ENCODE results near the gene GUCD1. TPM values are rescaled to one million over a fixed set of nuclear protein-coding genes. Genes with fewer than 3 reads are reported as not detected.

Gene GUCD1
- total and polyA plus RNA-seq, 2 of the 8 experiments (the other 6 are each of a cell fraction or from before 2014, with no cell fraction given) = 85.2 to 128 TPM

GRCh38 chr22:24503843-24504338 lies 51.0 kb downstream of the GUCD1 start:
- Histone ChIP-seq H3K23me2 (ENCODE audit: low read depth, low read length) (no peaks in the 10 kb centered on the region), H4K20me1 (replicated peaks in 1 of 2; ENCODE audit: control insufficient read depth in 1 of 2, insufficient read depth in 2 of 2, low read length in 2 of 2) (no peaks in the 10 kb centered on the region), H2BK20ac (ENCODE audit: low read length) (no peak overlapping the region), H2BK120ac (replicated peaks; ENCODE audit: low read depth, low read length) (no peak overlapping the region), H3K4me2 (ENCODE audit: insufficient read depth in 1 of 2, low read depth in 2 of 2, low read length in 2 of 2) (no peak overlapping the region), H3K18ac (ENCODE audit: extremely low read depth, low read length) (no peak overlapping the region), H3K4me1 (replicated peaks in 1 of 4; ENCODE audit: control insufficient read depth in 3 of 4, insufficient read depth in 4 of 4, low read length in 3 of 4) (peaks cover 3 to 15% (median 9%) of the 10 kb centered on the region in 4 experiments; a peak in 5 of 7 replicates), H4K5ac (ENCODE audit: insufficient read length, low read depth, low read length) (no peak overlapping the region), H3K9ac (replicated peaks in 1 of 4; ENCODE audit: extremely low read depth in 1 of 4, low read depth in 3 of 4, low read length in 3 of 4) (no peak overlapping the region), H2AFZ (ENCODE audit: low read length) (no peak overlapping the region), H2AK5ac (ENCODE audit: low read depth, low read length) (no peak overlapping the region), H2BK5ac (ENCODE audit: low read depth, low read length) (no peak overlapping the region), H2BK12ac (ENCODE audit: low read depth, low read length) (no peak overlapping the region), H3K36me3 (ENCODE audit: control insufficient read depth in 2 of 4, insufficient read depth in 4 of 4, low read length in 3 of 4) (no peaks in the 10 kb centered on the region), H3K79me1 (ENCODE audit: low read depth, low read length) (no peaks in the 10 kb centered on the region), H3K14ac (ENCODE audit: insufficient read length) (no peak overlapping the region), H3K23ac (ENCODE audit: insufficient read length) (no peak overlapping the region), H3K4ac (replicated peaks; ENCODE audit: insufficient read length, low read depth, low read length) (no peak overlapping the region), H3K27me3 (replicated peaks in 1 of 4; ENCODE audit: control insufficient read depth in 3 of 4, extremely low read depth in 1 of 4, insufficient read depth in 3 of 4, low read length in 3 of 4) (peaks cover 0 to 2% (median 0%) of the 10 kb centered on the region in 4 experiments; a peak in 2 of 7 replicates), H3K27ac (ENCODE audit: low read depth, low read length) (no peak overlapping the region), H3K9me3 (ENCODE audit: insufficient read depth in 2 of 2, low read depth in 1 of 2, low read length in 1 of 2) (no peaks in the 10 kb centered on the region), H4K8ac (ENCODE audit: extremely low read depth, insufficient read depth, low read length) (no peak overlapping the region), H4K91ac (replicated peaks; ENCODE audit: insufficient read length, low read length) (no peak overlapping the region), H3K79me2 (ENCODE audit: control insufficient read depth in 1 of 2, insufficient read depth in 2 of 2, low read length in 2 of 2) (no peaks in the 10 kb centered on the region), H3K4me3 (ENCODE audit: extremely low read depth in 1 of 4, insufficient read depth in 2 of 4, low read depth in 3 of 4, low read length in 4 of 4) (no peak overlapping the region), H3K56ac (replicated peaks; ENCODE audit: insufficient read length, low read depth, low read length) (no peak overlapping the region), H2BK15ac (ENCODE audit: low read length) (no peak overlapping the region)
- ChIA-PET POLR2A (ENCODE audit: partially characterized antibody) (no interaction called here), CTCF (ENCODE audit: partially characterized antibody) (interaction anchor here (0.6 to 15.1 kb wide), 12 partner anchors 13 to 175 kb away, joined by 3 to 201 read pairs (median 8); partner anchors contain the start of gene ADORA2A)
- TF ChIP-seq ATF2 (IDR thresholded peaks at IDR 0.05; ENCODE audit: low read length) = no peak
- no peak for TF ChIP-seq SRF (IDR thresholded peaks at IDR 0.05; ENCODE audit: low read depth, low read length)
- 89% methylated on average over 5 of the region's 5 CpGs; no CpG with 5 or more reads in 1 of the 2 experiments for WGBS, 2 experiments (ENCODE audit: extremely low coverage in 1 of 2, insufficient coverage in 1 of 2, insufficient read length in 1 of 2, insufficient replicate concordance in 2 of 2, low coverage in 1 of 2, low lambda C conversion rate in 2 of 2, missing lambda C conversion rate in 1 of 2)
- DNase-seq (ENCODE audit: low read depth in 1 of 2, low spot score in 2 of 2) (no peak), FAIRE-seq (no peak)
